ENCODE measurements around the gene PIGU.

Gene PIGU

DNA sequence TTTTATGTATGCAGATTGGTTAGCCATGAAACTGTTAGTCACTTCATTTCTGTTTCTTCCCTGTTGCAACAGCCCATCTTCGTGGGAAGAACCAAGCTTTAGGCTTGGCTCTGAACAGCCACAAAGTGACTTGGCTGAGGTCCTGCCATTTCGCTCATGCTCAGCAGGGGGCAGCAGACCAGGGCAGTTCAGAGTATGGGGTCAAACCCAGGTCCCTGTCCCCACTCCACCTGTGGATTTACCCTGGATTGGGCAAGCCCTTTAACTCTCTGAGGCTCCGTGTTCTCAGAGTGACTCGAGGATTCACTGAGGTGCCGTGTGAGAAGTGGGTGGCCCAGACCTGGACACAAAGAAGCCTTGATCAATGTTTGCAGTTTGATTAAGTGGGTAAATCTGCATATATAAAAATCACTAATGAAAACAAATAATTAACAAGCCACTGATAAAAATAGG lies 138.2 kb downstream of the PIGU start:
- peak; percentile 73 for DNase-seq (ENCODE audit: low read depth)
- TF ChIP-seq, protein P1, sequence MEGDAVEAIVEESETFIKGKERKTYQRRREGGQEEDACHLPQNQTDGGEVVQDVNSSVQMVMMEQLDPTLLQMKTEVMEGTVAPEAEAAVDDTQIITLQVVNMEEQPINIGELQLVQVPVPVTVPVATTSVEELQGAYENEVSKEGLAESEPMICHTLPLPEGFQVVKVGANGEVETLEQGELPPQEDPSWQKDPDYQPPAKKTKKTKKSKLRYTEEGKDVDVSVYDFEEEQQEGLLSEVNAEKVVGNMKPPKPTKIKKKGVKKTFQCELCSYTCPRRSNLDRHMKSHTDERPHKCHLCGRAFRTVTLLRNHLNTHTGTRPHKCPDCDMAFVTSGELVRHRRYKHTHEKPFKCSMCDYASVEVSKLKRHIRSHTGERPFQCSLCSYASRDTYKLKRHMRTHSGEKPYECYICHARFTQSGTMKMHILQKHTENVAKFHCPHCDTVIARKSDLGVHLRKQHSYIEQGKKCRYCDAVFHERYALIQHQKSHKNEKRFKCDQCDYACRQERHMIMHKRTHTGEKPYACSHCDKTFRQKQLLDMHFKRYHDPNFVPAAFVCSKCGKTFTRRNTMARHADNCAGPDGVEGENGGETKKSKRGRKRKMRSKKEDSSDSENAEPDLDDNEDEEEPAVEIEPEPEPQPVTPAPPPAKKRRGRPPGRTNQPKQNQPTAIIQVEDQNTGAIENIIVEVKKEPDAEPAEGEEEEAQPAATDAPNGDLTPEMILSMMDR (conservative IDR thresholded peaks at IDR 0.05; ENCODE audit: low read depth, low read length) = peak; percentile 88
- H3K4me3 ChIP-seq (ENCODE audit: low read depth, low read length) = no peak overlapping the region

DNA sequence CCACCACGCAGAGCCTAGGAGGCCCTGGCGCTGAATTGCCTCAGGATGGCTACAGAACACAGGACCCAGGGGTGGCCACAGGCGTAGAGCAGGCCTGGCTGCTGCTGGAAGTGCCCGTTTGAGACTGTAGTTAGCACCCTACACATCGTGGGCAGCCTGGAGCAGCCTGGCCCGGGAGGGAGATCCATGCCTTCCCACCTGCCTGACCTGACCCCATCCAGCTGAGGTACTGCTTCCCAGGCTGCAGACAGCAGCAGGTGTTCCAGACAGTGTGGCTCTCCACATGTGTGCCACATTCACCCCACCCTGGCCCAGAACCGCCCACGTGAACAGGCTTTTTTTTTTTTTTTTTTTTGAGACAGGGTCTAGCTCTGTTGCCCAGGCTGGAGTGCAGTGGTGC lies 139.2 kb downstream of the PIGU start:
- no peak overlapping the region for H3K4me3 ChIP-seq (ENCODE audit: low read depth, low read length)
- DNase-seq (ENCODE audit: low read depth) = no peak
- TF ChIP-seq, protein P1 (conservative IDR thresholded peaks at IDR 0.05; ENCODE audit: low read depth, low read length) = no peak

DNA sequence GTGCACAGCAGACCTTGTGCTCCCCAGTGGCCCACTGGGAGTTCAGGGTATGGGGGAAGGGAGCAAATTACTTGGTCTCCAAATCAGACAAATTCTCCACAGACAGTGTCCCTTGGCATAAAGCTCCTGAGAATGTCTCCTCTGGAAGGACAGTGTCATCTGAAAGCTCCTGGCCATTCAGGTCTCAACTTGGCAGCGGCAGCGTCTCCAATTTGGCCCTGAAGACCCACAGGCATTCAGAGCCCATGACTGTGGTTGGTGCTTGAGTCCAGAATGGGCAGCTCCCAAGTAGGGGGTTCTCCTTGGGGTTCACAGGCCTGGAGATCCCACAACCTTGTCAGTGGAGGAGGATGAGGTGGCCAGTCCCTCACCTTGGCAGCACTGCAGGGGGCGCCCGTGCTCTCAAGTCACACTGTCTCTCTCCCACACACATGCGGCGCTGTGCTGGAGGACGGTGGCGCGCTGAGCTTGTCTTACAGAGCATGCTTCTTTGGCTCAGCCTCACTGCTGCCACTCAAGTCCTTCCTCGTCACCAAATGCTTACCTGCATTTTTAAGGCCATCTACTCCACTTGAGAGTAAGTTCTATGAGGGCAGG lies 140.0 kb downstream of the PIGU start:
- H3K4me3 ChIP-seq (ENCODE audit: low read depth, low read length) = no peak overlapping the region
- TF ChIP-seq, protein P1 (conservative IDR thresholded peaks at IDR 0.05; ENCODE audit: low read depth, low read length) = peak; percentile 48
- DNase-seq (ENCODE audit: low read depth) = peak; percentile 44

DNA sequence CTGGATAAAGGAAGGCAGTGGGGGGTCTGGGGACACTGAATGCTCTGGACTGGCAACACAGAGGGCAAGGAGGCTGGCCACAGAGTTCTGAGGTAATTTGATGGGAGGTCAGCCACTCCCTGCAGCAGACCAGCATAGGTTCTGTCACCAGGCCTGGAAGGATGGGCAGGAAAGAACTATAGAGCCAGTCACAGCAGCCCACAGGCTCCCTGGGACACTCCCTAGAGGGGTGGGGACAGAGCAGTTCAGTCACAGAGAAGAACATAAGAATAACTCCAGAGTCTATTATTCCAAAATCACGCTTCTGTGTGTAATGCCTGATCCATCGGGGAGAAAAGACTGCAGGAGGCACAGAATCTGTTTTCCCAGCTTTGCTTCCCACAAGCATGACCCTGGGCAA lies 141.0 kb downstream of the PIGU start:
- TF ChIP-seq, protein P1 (conservative IDR thresholded peaks at IDR 0.05; ENCODE audit: low read depth, low read length) = no peak
- H3K4me3 ChIP-seq (ENCODE audit: low read depth, low read length) = no peak overlapping the region
- DNase-seq (ENCODE audit: low read depth) = no peak

DNA sequence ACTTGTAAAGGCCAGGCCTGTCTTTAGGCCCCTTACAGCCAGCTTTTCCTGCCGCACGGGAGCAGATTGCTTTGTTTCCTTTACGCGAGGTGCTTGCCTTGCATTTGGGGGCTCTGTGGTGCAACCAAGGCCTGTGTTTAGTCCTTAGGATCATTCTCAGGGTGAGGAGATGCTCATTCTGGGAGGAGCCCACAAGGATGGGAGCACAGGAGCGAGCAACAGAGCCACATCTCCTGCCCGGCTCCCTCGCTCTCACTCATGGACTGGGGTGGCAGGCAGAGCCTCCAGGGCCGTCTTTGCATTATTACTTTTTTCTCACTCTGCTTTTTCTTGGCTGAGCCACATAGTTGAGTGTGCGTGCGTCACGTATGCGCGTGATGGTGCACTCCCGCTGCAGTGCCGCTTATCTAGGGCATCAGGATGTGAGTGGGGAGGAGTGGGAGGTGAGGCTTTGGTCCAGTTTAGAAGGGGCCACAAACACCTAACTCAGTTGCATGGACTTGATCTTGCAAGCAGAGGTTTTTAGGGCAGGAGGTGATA lies 141.5 kb downstream of the PIGU start:
- no peak for DNase-seq (ENCODE audit: low read depth)
- H3K4me3 ChIP-seq (ENCODE audit: low read depth, low read length) = no peak overlapping the region
- TF ChIP-seq, protein P1 (conservative IDR thresholded peaks at IDR 0.05; ENCODE audit: low read depth, low read length) = no peak

DNA sequence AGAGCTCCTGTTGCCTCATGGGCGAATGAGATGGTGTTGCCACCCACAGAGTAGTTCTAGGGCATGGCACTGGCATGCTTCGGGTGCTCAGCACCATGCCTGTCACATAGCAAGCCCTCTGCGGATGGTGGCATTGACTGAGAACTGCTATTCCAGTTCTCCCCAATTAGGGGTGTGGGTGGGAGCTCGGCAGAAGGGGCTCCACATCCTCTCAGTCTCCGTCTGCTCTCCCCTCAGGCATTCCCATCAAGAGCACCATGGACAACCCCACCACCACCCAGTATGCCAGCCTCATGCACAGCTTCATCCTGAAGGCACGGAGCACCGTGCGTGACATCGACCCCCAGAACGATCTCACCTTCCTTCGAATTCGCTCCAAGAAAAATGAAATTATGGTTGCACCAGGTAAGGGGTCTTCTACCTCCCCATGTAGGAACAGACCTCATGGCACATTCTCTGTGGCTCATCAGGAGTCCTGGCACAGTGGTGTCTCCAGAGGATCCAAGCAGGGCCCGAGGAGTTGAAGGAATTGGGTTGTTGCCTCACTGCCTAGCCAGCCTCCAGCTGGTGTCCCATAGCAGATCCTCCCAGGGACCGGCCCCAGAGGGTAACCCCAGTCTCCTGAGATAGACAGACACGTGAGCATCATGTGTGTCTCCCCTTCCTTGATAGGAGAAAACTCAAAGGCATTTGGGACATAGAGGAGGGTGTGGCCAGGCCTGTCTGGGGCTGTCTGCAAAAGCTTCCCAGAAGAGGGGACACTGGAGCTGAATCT lies 142.3 kb downstream of the PIGU start:
- H3K4me3 ChIP-seq (ENCODE audit: low read depth, low read length) = no peak overlapping the region
- TF ChIP-seq, protein P1 (conservative IDR thresholded peaks at IDR 0.05; ENCODE audit: low read depth, low read length) = no peak
- DNase-seq (ENCODE audit: low read depth) = no peak

Measured in choroid plexus epithelial cell (primary cell).